Endothelial cell (in vitro differentiated cells): ENCODE results near the gene SMARCA1. TPM values are rescaled to one million over a fixed set of nuclear protein-coding genes. Genes with fewer than 3 reads are reported as not detected.

ENCODE experiments used
- DNase-seq: peaks from one replicate; pipeline ENCODE4 v3.0.0; 2021; ENCODE audit warnings: low spot score
- H3K27ac Mint-ChIP-seq: one replicate; pipeline ENCODE4 v1.8.0; 2021; ENCODE audit warnings: mixed read lengths, inconsistent platforms; ENCODE audit not compliant: unreplicated experiment
- H3K27me3 Mint-ChIP-seq: one replicate; pipeline ENCODE4 v1.8.0; 2021; ENCODE audit warnings: mild to moderate bottlenecking, moderate library complexity, mixed read lengths, inconsistent platforms; ENCODE audit not compliant: unreplicated experiment
- H3K36me3 Mint-ChIP-seq: one replicate; pipeline ENCODE4 v1.8.0; 2021; ENCODE audit warnings: mild to moderate bottlenecking, low read depth, mixed read lengths, inconsistent platforms; ENCODE audit not compliant: unreplicated experiment
- H3K4me1 Mint-ChIP-seq: one replicate; pipeline ENCODE4 v1.8.0; 2021; ENCODE audit warnings: mild to moderate bottlenecking, mixed read lengths, inconsistent platforms; ENCODE audit not compliant: unreplicated experiment
- H3K4me3 Mint-ChIP-seq: one replicate; pipeline ENCODE4 v1.8.0; 2021; ENCODE audit warnings: mild to moderate bottlenecking, mixed read lengths, inconsistent platforms; ENCODE audit not compliant: unreplicated experiment
- H3K9me3 Mint-ChIP-seq: one replicate; pipeline ENCODE4 v1.8.0; 2021; ENCODE audit warnings: mixed read lengths, inconsistent platforms; ENCODE audit not compliant: unreplicated experiment
- CTCF ChIP-seq: fragments of 200-600 bp; sonication (generic); IDR thresholded peaks from one replicate; pipeline ENCODE4 v1.5.0; 2021; ENCODE audit warnings: antibody characterized with exemption; ENCODE audit not compliant: unreplicated experiment
- total RNA-seq: library from RNA; stranded (reverse); fragmentation: NEBNext Ultra II Directional; extraction: Animal tissue kit (Norgen Biotek cat#: 25700); gene quantifications from one replicate; pipeline ENCODE4 v1.2.1, GENCODE V29; 2021; ENCODE audit not compliant: unreplicated experiment

Gene SMARCA1
- total RNA-seq, 1 donor from 2014 or later: 61.1 TPM

GRCh38 chrX:129510331-129510730 lies 13.0 kb downstream of the SMARCA1 start:
- no peaks in the 10 kb centered on the region for H3K4me1 Mint-ChIP-seq
- DNase-seq: no peak
- peaks cover 15% of the 10 kb centered on the region for H3K36me3 Mint-ChIP-seq
- TF ChIP-seq CTCF: no peak
- no peak overlapping the region for H3K27ac Mint-ChIP-seq
- H3K27me3 Mint-ChIP-seq: no peaks in the 10 kb centered on the region
- no peaks in the 10 kb centered on the region for H3K9me3 Mint-ChIP-seq
- no peak overlapping the region for H3K4me3 Mint-ChIP-seq

GRCh38 chrX:129497146-129497843 lies 26.0 kb downstream of the SMARCA1 start:
- Mint-ChIP-seq H3K27me3 (no peaks in the 10 kb centered on the region), H3K4me3 (no peak overlapping the region), H3K9me3 (no peaks in the 10 kb centered on the region), H3K36me3 (peaks cover 28% of the 10 kb centered on the region), H3K4me1 (no peaks in the 10 kb centered on the region), H3K27ac (no peak overlapping the region)
- no peak for TF ChIP-seq CTCF
- no peak for DNase-seq

GRCh38 chrX:129496625-129497024 lies 26.7 kb downstream of the SMARCA1 start:
- Mint-ChIP-seq H3K4me1 (no peaks in the 10 kb centered on the region), H3K36me3 (peaks cover 22% of the 10 kb centered on the region), H3K9me3 (no peaks in the 10 kb centered on the region), H3K27ac (no peak overlapping the region), H3K4me3 (no peak overlapping the region), H3K27me3 (no peaks in the 10 kb centered on the region)
- no peak for DNase-seq
- no peak for TF ChIP-seq CTCF

GRCh38 chrX:129495900-129496299 lies 27.4 kb downstream of the SMARCA1 start:
- no peaks in the 10 kb centered on the region for H3K4me1 Mint-ChIP-seq
- H3K27ac Mint-ChIP-seq: no peak overlapping the region
- peaks cover 22% of the 10 kb centered on the region for H3K36me3 Mint-ChIP-seq
- no peak for TF ChIP-seq CTCF
- no peak overlapping the region for H3K4me3 Mint-ChIP-seq
- H3K9me3 Mint-ChIP-seq: no peaks in the 10 kb centered on the region
- no peak for DNase-seq
- no peaks in the 10 kb centered on the region for H3K27me3 Mint-ChIP-seq

GRCh38 chrX:129494887-129495286 lies 28.4 kb downstream of the SMARCA1 start:
- Mint-ChIP-seq H3K4me3 (no peak overlapping the region), H3K4me1 (no peaks in the 10 kb centered on the region), H3K27ac (no peak overlapping the region)

More at GRCh38 chrX:129494887-129495286, 28.4 kb downstream of the SMARCA1 start:
- Mint-ChIP-seq H3K36me3 (peaks cover 22% of the 10 kb centered on the region), H3K27me3 (no peaks in the 10 kb centered on the region), H3K9me3 (no peaks in the 10 kb centered on the region)
- TF ChIP-seq CTCF: no peak
- DNase-seq: no peak
